Lung (tissue), 12 donors: ENCODE measurements around the gene ACVR1B. TPM values are rescaled to one million over a fixed set of nuclear protein-coding genes. Genes with fewer than 3 reads are reported as not detected.

Source experiments
- ATAC-seq: fragments of 200-7000 bp; cut with Tn5 transposase; one replicate; pipeline ENCODE4 v1.9.1; 2020; ENCODE audit warnings: moderate number of reproducible peaks; ENCODE audit not compliant: insufficient read depth, low FRiP score
- DNase-seq, 3 donors: peaks; one replicate each; pipeline ENCODE4 v3.0.0-alpha.2; 2013 to 2017
- H3K27ac ChIP-seq, 2 donors: one replicate each; pipeline ENCODE4 v1.5.1; 2013; ENCODE audit warnings: mild to moderate bottlenecking in 2 of 2, moderate library complexity in 2 of 2, control low read depth in 1 of 2, inconsistent platforms in 1 of 2, low read depth in 1 of 2, low read length in 1 of 2
- H3K27me3 ChIP-seq, 3 donors: one replicate each; pipeline ENCODE4 v1.5.1; 2013; ENCODE audit warnings: low read length in 2 of 3; ENCODE audit not compliant: control insufficient read depth in 3 of 3, insufficient read depth in 3 of 3
- H3K36me3 ChIP-seq, 4 donors: one replicate each; pipeline ENCODE4 v1.5.1; 2013; ENCODE audit warnings: low read length in 4 of 4, mild to moderate bottlenecking in 1 of 4, moderate library complexity in 1 of 4; ENCODE audit not compliant: control insufficient read depth in 4 of 4, insufficient read depth in 4 of 4
- H3K4me1 ChIP-seq, 5 donors: one replicate each; pipeline ENCODE4 v1.5.1; 2013; ENCODE audit warnings: low read length in 5 of 5, mild to moderate bottlenecking in 2 of 5, moderate library complexity in 1 of 5; ENCODE audit not compliant: control insufficient read depth in 5 of 5, insufficient read depth in 5 of 5
- H3K4me3 ChIP-seq: one replicate; pipeline ENCODE4 v1.5.1; 2013; ENCODE audit warnings: mild to moderate bottlenecking, control low read depth, moderate library complexity
- H3K9ac ChIP-seq, 2 donors: one replicate each; pipeline ENCODE4 v1.5.1; 2013; ENCODE audit warnings: low read length in 2 of 2, control low read depth in 1 of 2; ENCODE audit not compliant: insufficient read depth in 1 of 2
- H3K9me3 ChIP-seq, 4 donors: one replicate each; pipeline ENCODE4 v1.5.1; 2013; ENCODE audit warnings: low read length in 3 of 4, mild to moderate bottlenecking in 1 of 4, moderate library complexity in 1 of 4; ENCODE audit not compliant: control insufficient read depth in 4 of 4, insufficient read depth in 3 of 4
- CTCF ChIP-seq: IDR thresholded peaks from 2 replicates; pipeline ENCODE4 v1.5.1; 2012; ENCODE audit warnings: mild to moderate bottlenecking; ENCODE audit errors: control extremely low read depth, extremely low read depth
- WGBS, 2 donors: extraction: QIAGEN DNeasy Blood & Tissue Kit; methylation state at CpG; one replicate each; pipeline ENCODE4 v1.1.7; 2013; 5-methylcytosine and 5-hydroxymethylcytosine counted together
- polyA plus RNA-seq, 2 donors: library from polyadenylated mRNA; stranded (reverse); fragments of 200-250 nt; gene quantifications; one replicate each; pipeline ENCODE4 v1.2.1, GENCODE V29; 2013
- total RNA-seq, 2 donors: library from RNA; depleted of rRNA in 1 of 2; stranded (reverse); fragments of >200 nt in 1 of 2; gene quantifications; one replicate each; pipeline ENCODE4 v1.2.1, GENCODE V29; 2014 to 2021
- donor health status: control.
- donor health status: control.
- donor health status: Bipolar disorder and iron deficiency.
- donor health status: healthy.
- donor health status: DM: yes; HTN: yes; CAD: no.

Gene ACVR1B
- total and polyA plus RNA-seq, 4 donors = 14.0 to 41.7 (median 21.0) TPM

- H3K4me3 ChIP-seq = no peak overlapping the region
- H3K9me3 ChIP-seq = no peaks in the 10 kb centered on the region
- DNase-seq (no peak), ATAC-seq (no peak)
- no peak overlapping the region for H3K9ac ChIP-seq
- no peak overlapping the region for H3K27ac ChIP-seq
- 28 to 50% methylated on average over 4 of the region's 4 CpGs for WGBS, 2 donors
- no peaks in the 10 kb centered on the region for H3K27me3 ChIP-seq
- H3K36me3 ChIP-seq = peaks cover 5 to 12% (median 9%) of the 10 kb centered on the region in 4 donors
- no peak for TF ChIP-seq CTCF
- peaks cover 7 to 45% (median 11%) of the 10 kb centered on the region in 5 donors for H3K4me1 ChIP-seq
Observed at GRCh38 chr12:51971679-51972421, 20.4 kb downstream of the ACVR1B start.

DNA sequence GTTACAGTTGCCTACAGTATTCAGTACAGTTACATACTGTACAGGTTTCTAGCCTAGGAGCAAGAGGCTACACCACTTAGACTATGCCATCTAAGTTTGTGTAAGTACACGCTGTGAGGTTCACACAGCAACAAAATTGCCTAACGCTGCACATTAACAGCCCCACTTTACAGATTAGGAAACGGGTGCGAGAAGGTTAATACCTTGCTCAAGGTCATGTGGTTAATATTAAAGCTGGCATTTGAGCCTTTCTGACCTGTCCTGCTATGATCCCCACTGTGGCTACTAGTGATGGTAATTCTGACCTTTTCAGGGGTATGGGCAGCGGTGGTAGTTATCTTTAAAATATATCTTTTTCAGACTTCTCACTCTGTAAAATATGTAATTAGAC, 20.9 kb downstream of the ACVR1B start:
- Histone ChIP-seq H3K4me3 (no peak overlapping the region), H3K36me3 (peaks cover 5 to 14% (median 9%) of the 10 kb centered on the region in 4 donors), H3K9ac (no peak overlapping the region), H3K4me1 (peaks cover 7 to 45% (median 11%) of the 10 kb centered on the region in 5 donors), H3K27ac (peak overlapping the region in 1 of 2 donors; percentile 73), H3K9me3 (no peaks in the 10 kb centered on the region), H3K27me3 (no peaks in the 10 kb centered on the region)
- TF ChIP-seq CTCF = no peak
- WGBS, 2 donors = 27 to 58% methylated on average over 5 of the region's 5 CpGs
- DNase-seq (no peak), ATAC-seq (no peak)

- Histone ChIP-seq H3K27ac (peak overlapping the region in 1 of 2 donors; percentile 23), H3K9me3 (no peaks in the 10 kb centered on the region), H3K9ac (no peak overlapping the region), H3K4me3 (no peak overlapping the region), H3K4me1 (peaks cover 5 to 45% (median 11%) of the 10 kb centered on the region in 5 donors), H3K27me3 (no peaks in the 10 kb centered on the region), H3K36me3 (peaks cover 5 to 15% (median 10%) of the 10 kb centered on the region in 4 donors)
- ATAC-seq (peak; percentile 75), DNase-seq (peak in 1 of 3 donors; percentile 12)
- TF ChIP-seq CTCF = no peak
- WGBS, 2 donors = 14 to 19% methylated on average over 9 of the region's 9 CpGs
Observed at GRCh38 chr12:51972849-51973273, 21.4 kb downstream of the ACVR1B start.
